ENCODE measurements around the gene ASCC1.
"Not testable (repeated sequence)": the region's sequence is repeated elsewhere in the genome, so short reads cannot be mapped to it uniquely, and the experiment has no call there.

Gene ASCC1

DNA sequence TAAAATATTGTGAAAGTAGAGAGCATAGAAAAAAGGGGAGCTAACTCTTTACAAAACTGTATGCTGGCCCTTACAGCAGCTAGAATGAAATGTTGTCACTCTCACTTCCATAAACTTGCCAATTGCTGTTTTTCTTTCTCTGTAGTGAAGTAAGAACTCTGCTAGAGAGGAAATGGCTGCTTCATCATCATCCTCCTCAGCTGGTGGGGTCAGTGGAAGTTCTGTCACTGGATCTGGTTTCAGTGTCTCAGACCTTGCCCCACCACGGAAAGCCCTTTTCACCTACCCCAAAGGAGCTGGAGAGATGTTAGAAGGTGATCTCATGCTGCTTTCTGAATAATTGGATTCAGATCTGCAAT lies 7.6 kb upstream of the ASCC1 start:
- in situ Hi-C loops (cut with HindIII; ENCODE audit: low sequenced_read_pairs) = no loop called here

GRCh38 chr10:72221278-72221677 lies 5.2 kb upstream of the ASCC1 start:
- in situ Hi-C loops (cut with HindIII; ENCODE audit: low sequenced_read_pairs) = no loop called here

DNA sequence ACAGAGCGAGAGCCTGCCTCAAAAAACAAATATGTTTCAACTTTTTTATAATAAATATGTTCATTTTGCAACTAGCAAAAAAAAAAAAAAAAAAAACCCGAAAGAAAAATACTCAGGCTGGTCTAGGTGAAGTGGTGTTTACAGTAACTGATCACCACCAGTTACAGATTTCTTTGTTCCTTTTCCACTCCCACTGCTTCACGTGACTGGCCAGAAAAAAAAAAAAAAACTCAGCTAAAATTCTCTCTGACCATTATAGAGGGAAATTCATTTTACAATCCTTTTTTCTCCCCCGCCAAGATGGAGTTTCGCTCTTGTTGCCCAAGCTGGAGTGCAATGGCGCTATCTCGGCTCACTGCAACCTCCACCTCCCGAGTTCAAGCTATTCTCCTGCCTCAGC lies 4.6 kb upstream of the ASCC1 start:
- in situ Hi-C loops (cut with HindIII; ENCODE audit: low sequenced_read_pairs) = no loop called here

DNA sequence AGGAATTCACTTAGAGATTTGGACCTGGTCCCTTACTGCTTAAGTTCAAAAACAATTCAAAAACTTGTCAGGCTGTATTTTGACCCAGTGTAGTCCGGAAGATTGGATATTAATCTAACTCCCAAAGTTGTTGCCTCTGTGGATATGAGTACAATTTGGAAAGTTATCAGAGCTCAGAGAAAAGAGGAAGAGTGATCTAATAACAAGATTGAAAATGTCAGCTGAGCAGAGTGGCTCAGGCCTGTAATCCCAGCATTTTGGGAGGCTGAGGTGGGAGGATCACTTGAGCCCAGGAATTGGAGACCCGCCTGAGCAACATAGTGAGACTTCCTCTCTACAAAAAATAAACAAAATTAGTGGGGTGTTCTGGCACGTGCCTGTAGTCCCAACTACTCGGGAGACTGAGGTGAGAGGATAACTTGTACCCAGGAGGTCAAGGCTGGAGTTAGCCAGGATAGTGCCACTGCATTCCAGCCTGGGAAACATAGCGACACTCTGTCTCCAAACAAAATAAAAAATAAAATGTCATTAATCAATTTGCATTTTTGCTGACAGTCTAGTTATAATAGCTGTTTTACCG lies 3.2 kb upstream of the ASCC1 start:
- in situ Hi-C loops (cut with HindIII; ENCODE audit: low sequenced_read_pairs) = loop anchor here (5.0 to 10.0 kb wide), 2 partner anchors 42 to 265 kb away; no protein-coding TSS in a partner anchor

DNA sequence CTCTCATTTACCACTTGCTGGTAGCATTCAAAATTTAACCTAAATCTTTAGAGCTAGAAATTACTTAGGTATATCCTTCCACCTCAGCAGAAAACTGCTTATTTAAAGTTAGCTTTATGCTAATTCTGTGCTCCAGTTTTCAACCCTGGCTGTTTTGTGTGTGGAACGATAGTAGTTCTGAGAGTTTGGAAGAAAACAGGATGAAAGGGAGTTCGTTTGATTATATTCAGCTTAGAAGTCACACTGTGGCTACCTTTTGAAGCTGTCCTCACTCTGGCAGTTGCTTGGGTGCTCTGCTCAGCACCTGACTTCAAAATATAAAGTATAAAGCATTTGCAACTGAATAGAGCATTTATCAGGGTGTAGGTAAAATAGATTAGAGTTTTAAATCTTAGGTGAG lies 2.6 kb upstream of the ASCC1 start:
- in situ Hi-C loops (cut with HindIII; ENCODE audit: low sequenced_read_pairs) = loop anchor here (5.0 to 10.0 kb wide), 2 partner anchors 41 to 264 kb away; no protein-coding TSS in a partner anchor

GRCh38 chr10:72218325-72218724 lies 2.2 kb upstream of the ASCC1 start:
- in situ Hi-C loops (cut with HindIII; ENCODE audit: low sequenced_read_pairs) = loop anchor here (5.0 to 10.0 kb wide), 2 partner anchors 41 to 264 kb away; no protein-coding TSS in a partner anchor

DNA sequence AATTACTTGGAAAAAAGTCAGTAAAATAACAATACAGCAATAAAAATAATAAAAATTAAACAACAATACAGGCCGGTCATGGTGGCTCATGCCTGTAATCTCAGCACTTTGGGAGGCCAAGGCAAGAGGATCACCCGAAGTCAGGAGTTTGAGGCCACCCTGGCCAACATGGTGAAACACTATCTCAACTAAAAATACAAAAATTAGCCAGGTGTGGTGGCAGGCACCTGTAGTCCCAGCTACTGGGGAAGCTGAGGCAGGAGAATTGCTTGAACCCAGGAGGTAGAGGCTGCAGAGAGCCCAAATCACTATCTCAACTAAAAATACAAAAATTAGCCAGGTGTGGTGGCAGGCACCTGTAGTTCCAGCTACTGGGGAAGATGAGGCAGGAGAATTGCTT lies 4.2 kb downstream of the ASCC1 start:
- in situ Hi-C loops (cut with HindIII; ENCODE audit: low sequenced_read_pairs) = loop anchor here (10.0 kb wide), 1 partner anchor 257 kb away; no protein-coding TSS in a partner anchor

DNA sequence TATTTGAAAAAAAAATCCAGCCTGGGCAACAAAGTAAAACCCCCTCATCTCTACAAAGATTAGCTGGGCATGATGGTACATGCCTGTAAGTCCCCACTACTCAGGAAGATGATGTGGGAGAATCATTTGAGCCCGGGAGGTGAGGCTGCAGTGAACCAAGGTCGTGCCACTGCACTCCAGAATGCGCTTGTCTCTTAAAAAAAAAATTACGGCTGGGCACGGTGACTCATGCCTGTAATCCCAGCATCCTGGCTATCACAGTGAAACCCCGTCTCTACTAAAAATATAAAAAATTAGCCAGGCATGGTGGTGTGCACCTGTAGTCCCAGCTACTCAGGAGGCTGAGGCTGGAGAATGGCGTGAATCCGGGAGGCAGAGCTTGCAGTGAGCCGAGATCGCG lies 4.7 kb downstream of the ASCC1 start:
- in situ Hi-C loops (cut with HindIII; ENCODE audit: low sequenced_read_pairs) = loop anchor here (10.0 kb wide), 1 partner anchor 257 kb away; no protein-coding TSS in a partner anchor

GRCh38 chr10:72208526-72208925 lies 7.5 kb downstream of the ASCC1 start:
- in situ Hi-C loops (cut with HindIII; ENCODE audit: low sequenced_read_pairs) = not testable (repeated sequence)

DNA sequence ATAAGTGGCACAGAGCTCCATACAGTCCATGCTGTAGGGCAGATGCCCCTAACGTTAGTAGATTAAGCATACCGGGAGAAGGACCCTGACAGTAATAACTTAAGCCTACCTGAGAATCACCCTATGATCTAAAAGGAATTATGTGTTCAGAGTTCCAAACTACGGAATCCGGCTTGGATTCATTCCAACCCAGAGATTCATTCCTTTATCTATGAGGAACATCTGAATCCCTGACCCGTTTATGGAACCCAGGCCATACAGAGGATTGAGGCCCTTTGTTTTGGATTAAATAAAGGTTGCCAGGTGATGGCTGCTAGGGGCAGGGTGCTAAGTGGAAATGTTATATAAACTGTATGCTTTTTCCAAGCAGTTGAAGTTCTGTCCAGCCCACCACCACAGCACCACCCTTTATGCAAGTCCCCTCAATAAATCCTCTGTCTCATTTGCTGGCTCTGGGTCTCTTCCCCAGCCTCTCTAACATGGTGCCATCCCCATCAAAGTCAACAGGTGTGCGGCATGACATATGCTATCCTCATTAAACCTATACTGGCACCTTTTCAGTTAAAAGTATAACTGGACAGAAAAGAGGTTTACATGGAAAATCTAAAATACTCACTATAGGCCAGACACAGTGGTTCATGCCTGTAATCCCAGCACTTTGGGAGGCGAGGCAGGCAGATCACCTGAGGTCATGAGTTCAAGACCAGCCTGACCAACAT lies 9.4 kb downstream of the ASCC1 start:
- in situ Hi-C loops (cut with HindIII; ENCODE audit: low sequenced_read_pairs) = no loop called here

GRCh38 chr10:72204724-72205123 lies 11.4 kb downstream of the ASCC1 start:
- in situ Hi-C loops (cut with HindIII; ENCODE audit: low sequenced_read_pairs) = no loop called here

GRCh38 chr10:72204296-72204695 lies 11.8 kb downstream of the ASCC1 start:
- in situ Hi-C loops (cut with HindIII; ENCODE audit: low sequenced_read_pairs) = no loop called here

DNA sequence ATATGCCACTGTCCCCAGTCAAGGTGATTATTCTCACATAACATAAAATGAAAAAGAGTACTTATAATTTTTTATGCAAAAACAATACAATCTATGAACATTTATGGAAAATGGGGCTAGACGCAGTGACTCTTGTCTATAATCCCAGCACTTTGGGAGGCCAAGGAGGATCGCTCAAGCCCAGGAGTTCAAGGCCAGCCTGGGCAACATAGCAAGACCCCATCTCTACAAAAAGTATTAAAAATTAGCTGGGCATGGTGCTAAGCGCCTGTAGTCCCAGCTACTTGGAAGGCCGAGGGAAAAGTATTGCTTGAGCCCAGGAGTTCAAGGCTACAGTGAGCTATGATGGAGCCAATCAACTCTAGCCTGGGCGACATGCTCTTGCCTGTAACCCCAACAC lies 14.8 kb downstream of the ASCC1 start:
- in situ Hi-C loops (cut with HindIII; ENCODE audit: low sequenced_read_pairs) = no loop called here

DNA sequence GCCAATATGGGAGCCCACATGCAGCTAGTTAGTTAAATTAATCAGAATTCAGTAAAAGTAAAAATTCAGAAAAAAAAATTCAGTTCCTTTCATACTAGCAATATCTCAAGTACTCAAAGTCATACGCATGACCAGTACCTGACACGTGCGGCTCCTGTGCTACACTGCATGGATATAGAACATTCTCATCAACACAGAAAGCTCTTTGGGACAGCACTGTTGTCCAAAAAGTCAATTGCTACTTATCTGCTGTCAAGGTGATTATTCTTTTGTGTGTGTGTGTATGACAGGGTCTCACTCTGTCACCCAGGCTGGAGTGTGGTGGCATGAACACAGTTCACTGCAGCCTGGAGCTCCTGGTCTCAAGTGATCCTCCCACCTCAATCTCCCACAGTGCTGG lies 15.2 kb downstream of the ASCC1 start:
- in situ Hi-C loops (cut with HindIII; ENCODE audit: low sequenced_read_pairs) = no loop called here

DNA sequence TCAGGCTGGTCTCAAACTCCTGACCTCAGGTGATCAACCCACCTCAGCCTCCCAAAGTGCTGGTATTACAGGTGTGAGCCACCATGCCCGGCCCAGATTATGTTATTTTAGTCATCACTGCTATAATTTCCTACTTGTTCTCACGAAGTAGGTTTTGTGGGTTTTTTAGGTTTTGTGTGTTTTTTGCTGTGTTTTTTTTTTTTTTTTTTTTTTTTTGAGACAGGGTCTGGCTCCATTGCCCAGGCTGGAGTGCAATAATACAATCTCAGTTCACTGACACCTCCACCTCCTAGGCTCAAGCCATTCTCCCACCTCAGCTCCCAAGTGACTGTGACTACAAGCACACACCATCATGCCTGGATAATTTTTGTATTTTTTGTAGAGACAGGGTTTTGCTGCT lies 21.1 kb downstream of the ASCC1 start:
- in situ Hi-C loops (cut with HindIII; ENCODE audit: low sequenced_read_pairs) = no loop called here

GRCh38 chr10:72186982-72187330 lies 29.1 kb downstream of the ASCC1 start:
- in situ Hi-C loops (cut with HindIII; ENCODE audit: low sequenced_read_pairs) = no loop called here

- in situ Hi-C loops (cut with HindIII; ENCODE audit: low sequenced_read_pairs) = no loop called here
Observed at GRCh38 chr10:72186258-72186981, 29.7 kb downstream of the ASCC1 start.

- in situ Hi-C loops (cut with HindIII; ENCODE audit: low sequenced_read_pairs) = no loop called here
Observed at GRCh38 chr10:72184156-72184555, 31.9 kb downstream of the ASCC1 start.

- in situ Hi-C loops (cut with HindIII; ENCODE audit: low sequenced_read_pairs) = loop anchor here (5.0 kb wide), 1 partner anchor 40 kb away; the partner anchor contains the start of genes ANAPC16 and ASCC1
Observed at GRCh38 chr10:72177454-72177853, 38.6 kb downstream of the ASCC1 start.

GRCh38 chr10:72176701-72177100 lies 39.4 kb downstream of the ASCC1 start:
- in situ Hi-C loops (cut with HindIII; ENCODE audit: low sequenced_read_pairs) = loop anchor here (5.0 kb wide), 1 partner anchor 41 kb away; the partner anchor contains the start of genes ANAPC16 and ASCC1

GRCh38 chr10:72175149-72175548 lies 40.9 kb downstream of the ASCC1 start:
- in situ Hi-C loops (cut with HindIII; ENCODE audit: low sequenced_read_pairs) = loop anchor here (5.0 kb wide), 1 partner anchor 42 kb away; the partner anchor contains the start of genes ANAPC16 and ASCC1

- in situ Hi-C loops (cut with HindIII; ENCODE audit: low sequenced_read_pairs) = no loop called here
Observed at GRCh38 chr10:72174297-72174662, 41.8 kb downstream of the ASCC1 start.

All from endothelial cell of hepatic sinusoid (primary cell).